HuH-7.5 (cell line): Measurements from ENCODE around the gene AFDN.
A peak's percentile ranks its signal among the peaks of the same experiment; 100 is the strongest.
"Not testable (repeated sequence)": the region's sequence is repeated elsewhere in the genome, so short reads cannot be mapped to it uniquely, and the experiment has no call there.

Experiments used
- DNase-seq: peaks from one replicate; pipeline ENCODE4 v3.0.0; 2011; ENCODE audit warnings: low spot score

Gene AFDN

DNA sequence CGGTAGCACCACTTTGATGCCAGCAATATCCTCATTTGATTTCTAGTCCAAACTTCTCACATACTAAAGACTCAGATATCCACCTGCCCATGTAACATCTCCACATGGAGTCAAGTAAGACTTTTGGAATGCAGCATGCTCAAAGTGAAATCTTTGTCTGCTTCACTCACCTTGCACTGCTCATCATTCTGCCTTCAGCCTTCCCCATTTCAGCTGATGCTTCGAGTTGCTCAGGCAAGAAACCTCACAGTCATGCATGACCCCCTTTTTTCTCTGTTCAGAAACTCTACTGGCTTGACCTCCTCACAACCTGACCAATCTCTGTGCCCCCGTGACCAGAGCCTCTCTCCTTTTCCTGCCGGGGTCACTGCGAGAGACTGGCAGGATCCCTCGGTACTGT, 129.8 kb downstream of the AFDN start:
- DNase-seq: no peak

DNA sequence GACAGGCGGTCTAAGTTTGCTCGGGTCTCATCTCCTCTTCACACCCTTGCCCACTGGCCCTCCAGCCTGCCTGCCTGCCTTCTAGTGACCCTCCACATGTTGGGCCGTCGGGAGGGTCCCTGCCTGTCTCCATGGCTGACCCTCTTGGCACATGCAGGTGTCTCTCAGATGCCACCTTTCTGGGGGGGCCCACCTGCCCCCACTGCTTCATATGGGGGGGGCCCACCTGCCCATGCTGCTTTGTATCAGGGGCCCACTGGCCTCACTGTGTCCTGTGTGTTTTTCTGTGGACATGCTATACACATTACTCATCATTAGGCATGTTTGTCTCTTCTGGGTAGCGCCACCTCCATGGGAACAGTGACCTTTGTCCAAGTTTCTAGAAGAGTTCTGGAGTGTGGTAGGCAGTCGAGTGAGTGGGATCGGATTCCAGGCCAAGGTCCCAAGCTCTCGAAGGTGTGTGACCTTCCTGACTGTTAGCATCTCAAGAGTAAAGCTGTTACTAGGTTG, 130.3 kb downstream of the AFDN start:
- no peak for DNase-seq

DNA sequence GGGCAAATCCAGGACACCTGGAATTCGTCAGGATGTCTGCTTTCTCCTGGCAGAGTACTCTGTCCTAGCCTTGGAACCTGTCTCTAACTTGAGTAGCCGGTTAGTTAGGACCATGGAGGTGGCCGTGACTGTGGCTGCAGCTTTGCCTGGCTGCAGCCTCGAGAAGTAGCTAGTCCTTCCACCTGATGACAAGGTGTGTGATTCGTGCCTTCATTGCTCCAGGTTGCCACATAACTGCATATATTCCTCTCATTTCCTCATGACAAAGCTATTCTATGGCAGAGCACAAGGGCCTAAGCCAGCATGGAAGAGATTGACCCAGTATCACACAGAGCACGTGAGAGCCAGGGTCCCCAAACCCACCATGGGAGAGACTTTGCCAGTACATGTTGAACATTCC, 130.9 kb downstream of the AFDN start:
- no peak for DNase-seq

DNA sequence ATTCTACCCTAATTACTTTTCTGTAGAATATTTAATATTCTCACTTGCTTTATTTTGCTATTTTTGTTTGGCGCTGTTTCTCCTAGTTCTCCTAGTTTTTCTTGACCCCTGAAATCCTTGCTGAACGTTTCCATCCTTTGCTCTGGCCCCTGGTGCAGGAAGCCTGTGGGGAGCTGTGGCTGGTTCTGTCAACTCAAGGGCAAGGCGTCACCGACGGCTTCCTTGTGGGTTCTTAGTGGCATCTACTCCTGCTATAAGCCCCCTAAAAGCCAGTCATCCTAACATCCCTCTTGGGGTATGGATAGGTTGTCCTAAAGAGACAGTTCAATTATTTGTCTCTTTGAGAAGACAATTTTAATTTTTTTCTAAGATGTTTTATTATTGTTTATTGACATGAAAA, 133.9 kb downstream of the AFDN start:
- DNase-seq: no peak

DNA sequence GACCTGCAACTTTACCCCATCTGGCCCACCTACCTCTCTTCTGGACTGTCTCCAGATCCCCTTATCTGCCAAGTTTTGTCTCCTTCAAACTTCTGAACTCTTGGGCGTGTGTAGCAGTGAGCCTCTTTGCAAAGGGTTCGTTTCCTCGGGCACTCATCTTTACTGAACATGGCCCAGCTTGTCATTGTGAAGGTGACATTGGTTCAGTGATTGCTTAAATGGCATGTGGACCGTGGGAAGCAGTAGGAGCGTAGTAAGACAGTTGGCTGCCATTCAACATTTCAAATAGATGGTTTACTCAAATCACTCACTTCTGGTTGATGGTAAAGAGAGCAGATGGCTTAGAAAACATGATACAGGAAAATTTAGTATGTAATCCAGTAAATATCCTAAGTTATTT, 136.0 kb downstream of the AFDN start:
- DNase-seq: no peak

DNA sequence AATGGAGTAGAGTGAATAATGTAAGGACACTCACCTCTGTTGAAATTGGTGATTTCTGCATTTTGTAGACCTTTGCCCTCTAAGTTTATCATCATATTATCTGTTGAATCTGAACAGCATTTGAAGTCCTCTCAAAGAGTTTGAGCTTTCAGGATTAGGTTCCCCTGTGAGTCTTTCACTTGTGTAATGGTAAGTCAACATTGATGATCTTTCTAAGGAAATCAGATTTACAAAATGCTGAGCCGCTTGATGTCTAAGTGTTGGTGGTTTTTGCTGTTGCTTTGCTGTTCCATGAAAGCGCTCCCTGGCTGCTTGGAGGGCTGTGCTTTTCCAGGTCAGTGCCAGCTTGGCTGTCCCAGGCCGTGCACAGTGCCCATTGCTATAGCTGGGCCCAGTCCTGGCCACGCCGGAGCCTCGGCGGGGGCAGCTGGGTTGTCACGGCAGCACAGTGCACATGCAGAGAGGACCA, 136.9 kb downstream of the AFDN start:
- no peak for DNase-seq

DNA sequence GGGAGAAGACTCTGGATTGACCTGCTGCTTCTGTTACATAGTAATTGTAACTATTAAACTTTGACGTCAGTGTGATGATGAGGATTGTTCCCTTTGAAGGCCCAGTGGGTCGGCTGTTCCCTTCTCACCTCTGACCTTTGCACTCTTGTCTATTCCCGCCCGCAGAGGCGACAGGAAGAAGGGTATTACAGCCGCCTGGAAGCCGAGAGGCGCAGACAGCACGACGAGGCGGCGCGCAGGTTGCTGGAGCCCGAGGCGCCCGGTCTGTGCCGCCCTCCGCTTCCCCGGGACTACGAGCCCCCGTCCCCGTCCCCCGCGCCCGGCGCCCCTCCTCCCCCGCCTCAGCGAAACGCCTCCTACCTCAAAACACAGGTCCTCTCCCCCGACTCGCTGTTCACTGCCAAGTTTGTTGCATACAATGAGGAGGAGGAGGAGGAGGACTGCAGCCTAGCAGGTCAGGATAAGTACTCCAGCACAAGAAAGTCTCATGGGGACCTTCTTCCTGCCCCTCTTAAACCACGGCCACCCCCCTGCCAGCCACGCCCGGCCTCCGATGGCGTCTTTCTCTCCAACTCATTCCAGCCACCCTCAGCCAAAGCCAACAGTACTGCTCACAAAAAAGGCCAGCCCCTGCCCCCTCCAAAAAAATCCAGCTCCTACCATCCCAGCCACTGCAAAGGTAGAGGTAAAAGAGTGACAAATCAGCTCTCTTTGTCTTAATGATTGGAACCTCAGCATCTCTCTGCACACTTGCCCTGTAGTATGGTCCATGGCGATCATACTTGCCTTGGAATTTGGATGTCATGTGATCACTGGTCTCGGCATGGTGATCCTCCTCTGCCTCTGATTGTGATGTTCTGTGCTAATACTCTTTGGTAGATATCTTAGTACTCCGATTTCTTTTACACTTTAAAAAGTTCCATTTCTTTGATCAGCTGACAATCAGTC, 139.2 kb downstream of the AFDN start:
- DNase-seq: no peak

DNA sequence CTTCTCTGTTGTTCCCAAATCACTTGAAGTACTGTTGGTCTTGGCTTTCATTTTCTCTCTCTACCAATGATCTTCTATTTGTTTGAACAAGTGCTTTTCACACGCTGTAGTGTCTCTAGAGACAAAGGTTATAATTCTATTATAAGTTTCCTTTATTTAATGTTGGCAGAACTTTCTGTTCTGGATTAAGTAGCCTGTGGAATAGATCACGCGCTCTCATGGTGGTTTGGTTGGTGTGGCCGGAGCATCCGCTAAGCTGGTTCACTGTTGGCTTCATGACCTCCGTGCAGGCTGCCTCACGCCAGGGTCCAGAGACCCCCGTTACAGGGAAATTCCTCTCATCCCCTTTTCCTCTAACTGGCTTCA, 139.8 kb downstream of the AFDN start:
- DNase-seq: no peak

DNA sequence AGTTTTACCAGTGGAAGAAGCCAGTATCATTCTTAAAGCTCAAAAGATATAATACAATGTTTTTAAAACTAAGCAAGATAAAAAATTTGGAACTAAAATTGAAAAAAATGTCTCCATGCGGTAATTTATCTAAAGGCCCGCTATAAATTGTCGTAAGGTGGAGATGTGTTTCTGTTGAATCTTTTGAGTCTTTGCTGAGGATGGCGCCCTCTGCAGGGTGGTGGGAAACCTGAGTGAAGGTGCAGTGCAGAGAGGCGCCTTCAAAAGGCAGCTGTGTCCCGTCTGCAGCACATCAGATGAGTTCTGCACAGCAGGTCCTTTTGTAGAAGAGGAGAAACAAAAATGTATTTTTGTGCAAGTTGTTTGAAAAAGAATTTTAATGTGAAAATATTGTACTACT, 141.4 kb downstream of the AFDN start:
- DNase-seq: peak; percentile 59

DNA sequence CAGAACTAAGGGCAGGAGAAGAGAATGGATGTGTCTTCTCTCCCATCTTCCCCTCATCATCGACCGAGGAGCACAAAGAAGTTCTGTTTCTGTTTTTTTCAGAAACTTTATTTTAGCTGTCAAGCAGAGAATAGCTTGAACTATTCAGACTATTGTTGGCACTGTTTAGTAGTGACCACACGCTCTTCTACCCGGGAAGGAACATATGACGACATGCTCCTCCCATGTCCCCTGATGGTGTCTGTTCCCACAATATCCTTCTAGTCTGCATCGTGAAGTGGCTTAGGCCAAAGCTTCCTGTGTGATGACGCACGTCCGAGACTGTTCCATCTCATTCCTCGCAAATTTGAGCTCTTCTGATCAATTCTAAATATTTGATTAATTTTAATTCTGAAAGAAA, 143.5 kb downstream of the AFDN start:
- DNase-seq: no peak

DNA sequence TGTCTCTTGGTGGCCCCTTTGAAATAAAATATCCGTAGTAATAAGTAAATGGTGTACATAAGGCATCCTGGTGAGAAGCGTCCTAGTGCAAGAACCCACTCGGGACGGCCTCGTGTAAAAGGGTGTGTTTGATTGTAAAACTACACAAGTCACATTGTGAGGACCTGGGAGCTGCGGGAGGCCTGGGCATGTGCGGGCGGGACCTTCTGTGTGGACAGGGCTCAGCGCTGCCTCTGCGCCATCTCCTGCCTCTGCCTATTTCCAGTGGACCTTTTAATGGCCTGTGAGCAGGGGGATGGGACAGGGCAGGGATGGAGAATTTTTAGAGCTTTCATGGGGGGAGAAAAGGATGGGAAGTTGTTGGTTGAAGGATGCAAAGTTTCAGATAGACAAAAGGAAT, 145.5 kb downstream of the AFDN start:
- DNase-seq: no peak

DNA sequence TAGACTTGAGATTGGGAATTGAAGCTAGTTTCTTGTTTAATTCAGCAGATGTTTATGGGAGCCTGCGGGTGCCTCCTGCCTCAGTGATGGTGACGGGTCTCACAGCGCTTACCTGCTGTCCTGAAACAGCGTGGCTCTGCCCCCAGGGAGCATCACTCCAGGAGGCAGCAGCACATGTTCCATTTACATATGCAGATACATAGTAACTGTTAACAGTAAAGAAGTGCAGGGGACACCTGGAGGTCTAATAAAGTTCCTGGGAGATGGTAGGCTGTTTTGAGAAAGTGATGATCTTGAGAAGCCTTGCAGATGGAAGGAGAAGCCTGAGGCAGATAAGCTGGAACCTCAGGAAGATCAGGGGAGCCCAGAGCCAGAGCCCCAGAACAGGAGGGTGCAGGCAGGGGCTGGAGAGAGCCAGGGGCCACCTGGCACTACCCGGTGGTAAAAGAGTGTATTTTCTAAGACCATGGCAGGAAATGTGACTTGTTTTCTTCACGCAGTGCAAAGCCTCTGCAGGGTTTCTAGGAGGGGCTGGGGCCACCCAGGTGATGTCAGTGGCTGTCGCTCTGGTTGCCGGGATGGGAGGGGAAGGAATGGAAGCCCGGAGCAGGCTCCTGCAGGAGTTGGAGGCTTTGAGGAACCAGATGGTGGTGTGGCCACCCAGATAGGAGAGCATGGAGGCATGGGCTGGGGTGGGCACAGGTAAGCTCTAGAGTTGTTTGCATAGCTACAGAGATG, 146.6 kb downstream of the AFDN start:
- DNase-seq: no peak

DNA sequence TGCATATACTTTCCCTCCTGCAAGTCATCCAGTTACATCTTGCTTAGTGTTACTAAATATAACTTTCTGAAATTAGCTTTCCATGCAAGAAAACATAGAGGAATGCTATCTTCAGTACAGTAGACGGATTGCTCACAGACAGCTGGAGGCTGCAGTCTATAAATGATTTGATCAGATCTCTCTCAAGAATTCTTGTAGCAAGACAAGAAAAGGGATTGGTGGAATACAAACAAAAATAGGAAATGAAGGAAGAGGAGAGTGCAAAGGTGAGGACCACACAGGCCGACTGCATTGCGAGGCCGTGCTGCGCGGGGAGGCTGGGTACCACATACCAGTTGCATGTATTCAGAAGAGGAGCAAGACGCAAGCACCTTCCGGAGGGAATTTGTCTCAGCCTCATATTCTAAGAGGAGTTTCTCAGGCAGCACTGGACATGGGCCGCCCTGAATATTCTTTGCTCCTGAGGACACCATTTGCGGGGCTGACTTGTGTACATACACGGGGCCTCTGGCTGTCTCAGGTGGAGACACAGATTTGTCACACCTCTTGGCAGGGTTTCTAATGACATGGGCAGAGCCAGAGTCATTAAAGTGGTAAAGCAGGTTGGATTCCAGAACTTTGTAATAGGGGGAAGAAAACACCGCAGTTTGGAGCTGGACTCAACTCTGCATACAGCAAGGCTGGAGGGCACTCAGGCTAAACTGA, 148.1 kb downstream of the AFDN start:
- DNase-seq: no peak

DNA sequence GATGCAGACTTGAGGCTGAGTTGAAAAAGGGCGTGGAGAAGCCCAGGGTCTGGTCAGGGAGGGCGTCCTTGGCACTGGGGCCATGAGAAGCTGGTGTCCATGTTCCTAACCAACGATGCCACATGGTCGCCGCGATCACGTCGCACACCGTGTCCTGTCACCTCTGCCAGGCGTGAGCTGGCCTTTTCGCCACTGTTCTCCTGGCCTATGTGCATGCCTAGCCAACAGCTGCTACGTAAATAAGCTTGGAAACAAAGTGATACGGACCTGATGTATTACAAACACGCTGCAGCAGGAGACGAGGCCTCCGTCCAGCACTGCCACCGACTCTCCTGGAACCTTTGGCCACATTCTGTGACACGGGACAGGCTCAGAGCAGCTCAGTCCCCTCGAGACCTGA, 148.7 kb downstream of the AFDN start:
- no peak for DNase-seq

DNA sequence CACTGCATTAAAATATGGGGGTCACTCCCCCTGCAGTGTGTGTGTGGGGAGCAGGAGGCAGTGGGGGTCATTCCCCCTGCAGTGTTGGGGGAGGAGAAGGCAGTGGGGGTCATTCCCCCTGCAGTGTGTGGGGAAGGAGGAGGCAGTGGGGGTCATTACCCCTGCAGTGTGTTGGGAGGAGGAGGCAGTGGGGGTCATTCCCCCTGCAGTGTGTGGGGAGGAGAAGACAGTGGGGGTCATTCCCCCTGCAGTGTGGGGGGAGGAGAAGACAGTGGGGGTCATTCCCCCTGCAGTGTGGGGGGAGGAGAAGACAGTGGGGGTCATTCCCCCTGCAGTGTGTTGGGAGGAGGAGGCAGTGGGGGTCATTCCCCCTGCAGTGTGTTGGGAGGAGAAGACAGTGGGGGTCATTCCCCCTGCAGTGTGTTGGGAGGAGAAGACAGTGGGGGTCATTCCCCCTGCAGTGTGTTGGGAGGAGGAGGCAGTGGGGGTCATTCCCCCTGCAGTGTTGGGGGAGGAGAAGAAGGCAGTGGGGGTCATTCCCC, 149.5 kb downstream of the AFDN start:
- DNase-seq: not testable (repeated sequence)

DNA sequence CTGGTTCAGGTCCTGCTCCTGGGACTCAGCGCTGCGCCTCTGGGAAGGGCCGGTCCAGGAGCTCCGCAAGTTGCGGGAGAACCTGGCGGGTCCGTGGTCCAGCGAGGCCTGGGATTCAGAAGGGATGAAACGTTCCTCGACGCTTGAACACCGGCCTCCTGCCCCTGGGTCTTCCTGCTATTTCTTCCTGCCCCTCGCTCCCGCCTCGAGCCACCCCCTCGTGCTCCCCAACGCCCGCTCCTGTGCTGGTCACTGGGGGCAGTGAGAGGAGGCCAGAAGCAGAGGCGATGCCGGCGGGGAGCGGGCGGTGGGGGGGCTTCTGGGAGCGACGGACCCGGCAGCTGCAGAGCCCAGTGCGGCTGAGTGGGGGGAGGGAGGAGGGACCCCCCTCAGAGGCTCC, 150.0 kb downstream of the AFDN start:
- no peak for DNase-seq

DNA sequence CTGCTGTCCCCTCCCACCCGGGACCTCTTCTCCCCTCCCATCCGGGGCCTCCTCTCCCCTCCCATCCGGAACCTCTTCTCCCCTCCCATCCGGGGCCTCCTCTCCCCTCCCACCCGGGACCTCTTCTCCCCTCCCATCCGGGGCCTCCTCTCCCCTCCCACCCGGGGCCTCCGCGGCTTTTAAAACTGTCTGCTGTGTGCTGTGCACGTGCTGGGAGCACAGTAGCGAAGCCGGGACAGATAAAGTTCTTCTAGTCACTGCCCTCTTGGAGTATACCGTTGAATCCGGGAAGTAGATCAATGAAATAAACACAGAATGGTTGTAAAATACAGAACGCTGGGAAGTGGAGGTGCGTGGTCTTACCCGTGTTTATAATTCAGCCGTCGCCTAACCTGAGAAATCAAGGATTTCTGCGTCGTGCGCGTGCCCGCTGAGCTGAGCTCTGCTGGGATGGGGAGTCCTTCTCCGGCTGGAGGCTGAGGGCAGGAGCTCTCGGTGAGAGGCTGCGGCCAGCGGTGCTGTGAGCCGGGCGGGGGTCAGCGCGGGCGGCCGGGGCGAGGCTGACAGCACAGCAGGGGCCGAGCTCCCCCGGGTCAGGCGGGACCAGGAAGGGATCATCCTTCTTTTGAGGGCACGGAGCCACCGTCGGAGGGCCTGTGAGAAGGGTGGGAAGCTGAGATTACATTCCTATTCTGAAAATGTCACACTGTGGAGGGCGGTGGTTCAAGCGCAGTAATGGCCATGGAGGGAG, 151.2 kb downstream of the AFDN start:
- DNase-seq: peak; percentile 75

DNA sequence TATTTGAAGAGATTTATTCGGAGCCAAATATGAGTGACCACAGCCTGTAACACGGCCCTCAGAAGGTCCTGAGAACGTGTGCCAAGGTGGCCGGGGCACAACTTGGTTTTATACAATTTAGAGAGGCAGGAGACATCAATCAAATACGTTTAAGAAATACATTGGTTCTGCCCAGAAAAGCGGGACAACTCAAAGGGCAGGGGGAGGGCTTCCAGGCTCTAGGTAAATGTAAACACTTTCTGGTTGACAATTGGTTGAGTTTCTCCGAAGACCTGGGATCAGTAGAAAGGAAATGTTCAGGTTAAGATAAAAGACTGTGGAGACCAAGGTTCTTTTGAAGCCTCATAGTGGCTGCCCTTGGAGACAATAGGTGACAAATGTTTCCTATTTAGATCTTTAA, 151.9 kb downstream of the AFDN start:
- no peak for DNase-seq

DNA sequence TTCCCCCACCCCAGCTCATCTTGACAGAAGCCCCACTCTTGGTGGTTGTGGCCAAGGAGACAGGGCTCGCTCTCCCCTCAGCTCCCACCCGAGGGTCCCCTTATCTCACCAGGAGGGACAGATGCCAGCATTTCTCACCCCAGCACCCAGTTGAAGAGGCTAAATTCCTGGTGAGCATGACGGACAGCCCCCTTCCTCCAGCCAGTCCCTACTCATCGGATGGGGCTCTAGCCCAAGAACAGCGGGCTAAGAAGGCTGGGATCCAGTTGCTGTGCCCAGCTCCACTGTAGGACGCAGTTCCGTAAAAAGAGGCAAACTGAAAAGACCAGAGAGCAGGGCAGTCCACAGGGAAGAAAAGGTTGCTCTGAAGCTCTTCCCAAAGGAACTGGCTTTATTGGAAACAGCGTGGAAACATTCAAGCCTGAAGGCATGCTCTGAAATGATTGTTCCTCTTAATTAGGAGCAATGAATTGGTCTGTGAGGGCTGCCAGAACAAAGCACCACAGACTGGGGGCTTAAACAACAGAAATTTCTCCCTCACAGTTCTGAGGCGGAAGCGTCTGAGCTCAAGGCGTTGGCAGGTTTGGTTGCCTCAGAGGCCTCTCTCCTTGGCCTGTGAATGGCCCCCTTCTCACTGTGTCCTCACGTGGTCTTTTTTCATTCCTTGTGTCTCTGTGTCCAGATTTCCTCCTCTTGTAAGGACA, 152.9 kb downstream of the AFDN start:
- no peak for DNase-seq

DNA sequence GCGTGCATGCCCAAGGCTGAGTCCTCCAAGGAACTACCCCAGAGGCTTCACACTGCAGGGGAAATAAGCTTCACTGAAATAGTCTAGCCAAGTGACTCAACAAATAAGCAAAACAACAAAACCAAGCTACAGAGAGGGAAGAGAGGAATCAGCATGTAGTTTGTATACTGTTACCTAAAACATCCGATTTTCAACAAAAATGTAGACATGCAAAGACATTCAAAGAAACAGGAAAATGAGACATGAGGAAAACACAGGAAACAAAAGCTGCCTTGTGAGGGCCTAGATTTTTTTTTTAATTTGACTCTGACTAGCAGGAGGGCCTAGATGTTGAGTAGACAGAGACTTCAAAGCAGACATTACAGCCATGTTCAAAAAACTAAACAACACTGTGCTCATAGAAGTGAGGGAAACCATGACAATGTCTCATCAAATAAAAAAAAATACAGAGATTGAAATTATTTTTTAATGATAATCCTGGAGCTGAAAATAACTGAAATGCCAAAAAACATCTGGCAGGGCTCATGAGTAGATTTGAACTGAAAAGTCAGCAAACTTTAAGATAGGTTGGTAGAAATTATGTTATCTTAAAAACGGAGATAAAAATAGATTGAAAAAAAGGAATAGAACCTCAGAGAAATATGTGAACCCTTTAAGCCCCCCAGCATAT, 154.3 kb downstream of the AFDN start:
- no peak for DNase-seq
